GM12891 (cell line): ENCODE data around the gene NET1.
A peak's percentile ranks its signal among the peaks of the same experiment; 100 is the strongest.
"Not testable (repeated sequence)": the region's sequence is repeated elsewhere in the genome, so short reads cannot be mapped to it uniquely, and the experiment has no call there.

Experiments
- DNase-seq: peaks from one replicate; pipeline ENCODE4 v3.0.0; 2011; ENCODE audit warnings: low spot score; ENCODE audit not compliant: insufficient read length
- FAIRE-seq: peaks from 2 replicates; lab custom pipeline; 2011; peaks lifted over from hg19 to GRCh38; lab: Jason Lieb, UNC
- PAX5 ChIP-seq: IDR thresholded peaks from 2 replicates; pipeline ENCODE4 v1.6.1; 2011; ENCODE audit warnings: low read length, moderate library complexity, mild to moderate bottlenecking; ENCODE audit not compliant: insufficient read depth, severe bottlenecking
- POLR2A ChIP-seq: IDR thresholded peaks from 2 replicates; pipeline ENCODE4 v1.6.1; 2011; ENCODE audit warnings: low read depth, low read length, control low read depth
- POLR2AphosphoS5 ChIP-seq: IDR thresholded peaks from 2 replicates; pipeline ENCODE4 v1.6.1; 2011; ENCODE audit warnings: low read depth, low read length, control low read depth
- POU2F2 ChIP-seq: IDR thresholded peaks from 2 replicates; pipeline ENCODE4 v1.6.1; 2011; ENCODE audit warnings: low read depth, mild to moderate bottlenecking, control low read depth, low read length, moderate library complexity
- SPI1 ChIP-seq: IDR thresholded peaks from 2 replicates; pipeline ENCODE4 v1.6.1; 2011; ENCODE audit warnings: low read depth, low read length, control low read depth
- TAF1 ChIP-seq: IDR thresholded peaks from 2 replicates; pipeline ENCODE4 v1.6.1; 2011; ENCODE audit warnings: low read depth, low read length, control low read depth

The NET1 gene

GRCh38 chr10:5396556-5397300 is 15.6 kb upstream of the NET1 start:
- TF ChIP-seq TAF1 (no peak), POLR2A (no peak), SPI1 (no peak), POLR2AphosphoS5 (no peak)
- FAIRE-seq (no peak), DNase-seq (no peak)

DNA sequence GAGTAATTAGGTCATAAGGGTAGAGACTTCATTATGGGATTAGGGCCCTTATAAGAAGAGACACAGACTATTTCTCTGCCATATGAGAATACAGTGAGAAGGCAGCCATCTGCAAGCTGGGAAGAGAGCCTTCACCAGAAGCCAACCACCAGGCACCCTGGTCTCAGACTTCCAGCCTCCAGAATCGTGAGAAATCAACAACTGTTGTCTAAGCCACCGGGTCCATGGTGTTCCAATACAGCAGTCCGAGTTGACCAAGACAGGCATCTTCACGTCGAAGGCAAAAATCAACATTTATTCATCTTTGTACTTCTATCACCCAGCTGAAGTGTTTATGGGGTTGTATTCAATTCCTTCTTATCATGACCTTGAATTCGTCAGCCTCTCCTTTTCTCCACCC is 13.0 kb upstream of the NET1 start:
- no peak for FAIRE-seq
- DNase-seq, result no peak
- no peak for TF ChIP-seq POU2F2
- no peak for TF ChIP-seq PAX5
- TF ChIP-seq TAF1, result no peak
- no peak for TF ChIP-seq SPI1
- no peak for TF ChIP-seq POLR2AphosphoS5

- no peak for TF ChIP-seq SPI1
- TF ChIP-seq PAX5, result no peak
- TF ChIP-seq POLR2A, result no peak
- no peak for TF ChIP-seq TAF1
- TF ChIP-seq POU2F2, result no peak
- no peak for TF ChIP-seq POLR2AphosphoS5
- DNase-seq, result no peak
- FAIRE-seq, result no peak
Observed at GRCh38 chr10:5400468-5401240, 11.7 kb upstream of the NET1 start.

GRCh38 chr10:5402798-5403197 is 9.6 kb upstream of the NET1 start:
- FAIRE-seq, result no peak

GRCh38 chr10:5404208-5405041 is 7.9 kb upstream of the NET1 start, which contains the start of gene TUBAL3:
Gene TUBAL3, minus strand, starts transcription at chr10:5404828. Its CDS starts 36 bp downstream, at chr10:5404792.
- FAIRE-seq (no peak), DNase-seq (no peak)
- TF ChIP-seq POLR2AphosphoS5, result no peak
- TF ChIP-seq TAF1, result no peak
- no peak for TF ChIP-seq PAX5
- no peak for TF ChIP-seq POLR2A
- no peak for TF ChIP-seq POU2F2
- no peak for TF ChIP-seq SPI1

More at GRCh38 chr10:5402798-5403197, 9.6 kb upstream of the NET1 start:
- TF ChIP-seq SPI1 (no peak), TAF1 (no peak), POU2F2 (no peak), POLR2AphosphoS5 (no peak), PAX5 (no peak), POLR2A (no peak)
- DNase-seq, result no peak

DNA sequence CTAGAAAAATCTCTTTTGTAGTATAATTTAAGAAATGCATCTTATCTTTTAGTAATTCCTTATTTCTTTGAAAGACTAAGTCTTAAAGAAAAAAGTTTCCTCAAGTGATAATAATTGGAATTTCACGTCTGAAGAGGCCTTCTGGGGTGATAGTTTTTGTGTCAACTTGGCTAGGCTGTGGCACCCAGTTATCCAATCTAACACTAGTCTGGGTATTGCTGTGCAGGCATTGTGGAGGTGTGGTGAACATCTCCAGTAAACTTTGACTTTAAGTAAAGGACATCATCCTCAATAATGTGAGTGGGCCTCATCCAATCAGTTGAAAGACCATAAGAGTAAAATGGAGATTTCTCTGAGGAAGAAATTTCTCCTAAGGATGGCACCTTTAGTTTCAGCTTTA is 5.4 kb upstream of the NET1 start:
- DNase-seq (no peak), FAIRE-seq (no peak)
- no peak for TF ChIP-seq TAF1
- TF ChIP-seq POU2F2, result no peak
- TF ChIP-seq POLR2A, result no peak
- no peak for TF ChIP-seq POLR2AphosphoS5
- TF ChIP-seq SPI1, result no peak
- TF ChIP-seq PAX5, result no peak

- DNase-seq, FAIRE-seq: not testable (repeated sequence)
Observed at GRCh38 chr10:5410787-5411186, 1.6 kb upstream of the NET1 start.

- DNase-seq (no peak), FAIRE-seq (no peak)
- TF ChIP-seq POU2F2 (no peak), POLR2A (no peak), SPI1 (no peak), POLR2AphosphoS5 (no peak), PAX5 (no peak), TAF1 (no peak)
Observed at GRCh38 chr10:5411941-5412276, 448 bp upstream of the NET1 start.

GRCh38 chr10:5413012-5413938 is 918 bp downstream of the NET1 start:
- FAIRE-seq (peak; percentile 28), DNase-seq (no peak)
- no peak for TF ChIP-seq TAF1
- no peak for TF ChIP-seq POLR2AphosphoS5
- no peak for TF ChIP-seq SPI1
